ENCODE results near the gene TNFAIP8L1. TPM values are rescaled to one million over a fixed set of nuclear protein-coding genes. Genes with fewer than 3 reads are reported as not detected.

TNFAIP8L1 gene
- total RNA-seq, 1 donor from 2014 or later: 60.1 TPM

- H3K27me3 Mint-ChIP-seq (ENCODE audit: unreplicated experiment): peaks cover 14% of the 10 kb centered on the region
- DNase-seq (ENCODE audit: low spot score): no peak
- TF ChIP-seq, protein P1, sequence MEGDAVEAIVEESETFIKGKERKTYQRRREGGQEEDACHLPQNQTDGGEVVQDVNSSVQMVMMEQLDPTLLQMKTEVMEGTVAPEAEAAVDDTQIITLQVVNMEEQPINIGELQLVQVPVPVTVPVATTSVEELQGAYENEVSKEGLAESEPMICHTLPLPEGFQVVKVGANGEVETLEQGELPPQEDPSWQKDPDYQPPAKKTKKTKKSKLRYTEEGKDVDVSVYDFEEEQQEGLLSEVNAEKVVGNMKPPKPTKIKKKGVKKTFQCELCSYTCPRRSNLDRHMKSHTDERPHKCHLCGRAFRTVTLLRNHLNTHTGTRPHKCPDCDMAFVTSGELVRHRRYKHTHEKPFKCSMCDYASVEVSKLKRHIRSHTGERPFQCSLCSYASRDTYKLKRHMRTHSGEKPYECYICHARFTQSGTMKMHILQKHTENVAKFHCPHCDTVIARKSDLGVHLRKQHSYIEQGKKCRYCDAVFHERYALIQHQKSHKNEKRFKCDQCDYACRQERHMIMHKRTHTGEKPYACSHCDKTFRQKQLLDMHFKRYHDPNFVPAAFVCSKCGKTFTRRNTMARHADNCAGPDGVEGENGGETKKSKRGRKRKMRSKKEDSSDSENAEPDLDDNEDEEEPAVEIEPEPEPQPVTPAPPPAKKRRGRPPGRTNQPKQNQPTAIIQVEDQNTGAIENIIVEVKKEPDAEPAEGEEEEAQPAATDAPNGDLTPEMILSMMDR (IDR thresholded peaks at IDR 0.05; ENCODE audit: unreplicated experiment): no peak
- H3K36me3 Mint-ChIP-seq (ENCODE audit: low read depth, unreplicated experiment): peaks cover 41% of the 10 kb centered on the region
- no peak overlapping the region for H3K27ac Mint-ChIP-seq (ENCODE audit: unreplicated experiment)
- peak overlapping the region; percentile 63 for H3K4me3 Mint-ChIP-seq (ENCODE audit: unreplicated experiment)
- H3K9me3 Mint-ChIP-seq (ENCODE audit: unreplicated experiment): no peaks in the 10 kb centered on the region
- H3K4me1 Mint-ChIP-seq (ENCODE audit: unreplicated experiment): no peaks in the 10 kb centered on the region
These were observed 55.1 kb downstream of the TNFAIP8L1 start for GRCh38 chr19:4694211-4694987.

GRCh38 chr19:4695224-4695731 is 56.0 kb downstream of the TNFAIP8L1 start:
- no peak overlapping the region for H3K4me3 Mint-ChIP-seq (ENCODE audit: unreplicated experiment)
- DNase-seq (ENCODE audit: low spot score): no peak
- TF ChIP-seq, protein P1 (IDR thresholded peaks at IDR 0.05; ENCODE audit: unreplicated experiment): no peak
- no peak overlapping the region for H3K27ac Mint-ChIP-seq (ENCODE audit: unreplicated experiment)
- H3K4me1 Mint-ChIP-seq (ENCODE audit: unreplicated experiment): no peaks in the 10 kb centered on the region
- no peaks in the 10 kb centered on the region for H3K9me3 Mint-ChIP-seq (ENCODE audit: unreplicated experiment)
- H3K36me3 Mint-ChIP-seq (ENCODE audit: low read depth, unreplicated experiment): peaks cover 40% of the 10 kb centered on the region
- peaks cover 15% of the 10 kb centered on the region for H3K27me3 Mint-ChIP-seq (ENCODE audit: unreplicated experiment)

GRCh38 chr19:4697304-4697703 is 58.0 kb downstream of the TNFAIP8L1 start:
- no peaks in the 10 kb centered on the region for H3K9me3 Mint-ChIP-seq (ENCODE audit: unreplicated experiment)
- peaks cover 47% of the 10 kb centered on the region for H3K36me3 Mint-ChIP-seq (ENCODE audit: low read depth, unreplicated experiment)
- H3K27ac Mint-ChIP-seq (ENCODE audit: unreplicated experiment): no peak overlapping the region
- no peak overlapping the region for H3K4me3 Mint-ChIP-seq (ENCODE audit: unreplicated experiment)
- H3K4me1 Mint-ChIP-seq (ENCODE audit: unreplicated experiment): no peaks in the 10 kb centered on the region
- H3K27me3 Mint-ChIP-seq (ENCODE audit: unreplicated experiment): peaks cover 13% of the 10 kb centered on the region
- no peak for DNase-seq (ENCODE audit: low spot score)
- TF ChIP-seq, protein P1 (IDR thresholded peaks at IDR 0.05; ENCODE audit: unreplicated experiment): no peak

DNA sequence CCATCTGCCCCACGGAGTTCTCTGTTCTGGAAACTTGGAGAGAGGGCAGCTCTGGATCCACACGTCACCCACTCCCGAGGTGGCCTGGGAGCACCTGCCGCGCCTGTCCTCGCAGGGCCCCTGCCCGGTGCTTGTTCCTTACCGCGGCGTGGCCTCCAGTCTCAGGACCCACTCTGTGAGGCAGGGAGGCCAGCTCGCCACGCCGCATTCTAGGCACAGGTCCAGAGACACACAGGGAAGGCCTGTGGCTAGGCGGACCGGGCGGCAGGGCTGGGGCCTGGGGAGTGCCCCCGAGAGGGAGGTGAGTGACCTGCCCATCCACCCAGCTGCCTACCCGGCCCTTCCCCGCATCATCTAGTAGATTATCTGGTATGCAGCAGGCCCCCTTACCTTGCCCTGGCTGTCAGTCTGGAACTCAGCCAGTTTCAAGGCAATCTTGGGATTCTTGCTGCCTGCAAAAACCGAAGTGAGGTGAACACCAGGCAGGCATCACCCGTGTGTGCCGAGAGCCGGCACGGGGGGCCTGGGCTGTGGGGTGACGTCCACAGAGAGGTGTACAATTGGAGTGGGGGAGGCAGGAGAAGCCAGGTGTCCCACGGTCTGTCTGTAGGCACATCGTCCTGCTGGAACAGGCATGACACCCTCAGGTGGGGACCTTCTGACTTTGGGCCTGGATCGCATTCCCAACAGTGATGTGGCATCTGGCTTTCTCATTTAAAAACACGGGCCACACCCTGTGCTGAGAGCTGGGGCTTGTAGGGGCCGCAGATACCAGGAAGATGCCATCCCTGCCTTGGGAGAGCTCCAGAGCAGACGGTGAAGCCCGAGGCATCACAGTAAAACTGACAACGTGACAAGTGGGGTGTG is 60.7 kb downstream of the TNFAIP8L1 start:
- Mint-ChIP-seq H3K9me3 (ENCODE audit: unreplicated experiment) (no peaks in the 10 kb centered on the region), H3K36me3 (ENCODE audit: low read depth, unreplicated experiment) (peaks cover 34% of the 10 kb centered on the region), H3K4me3 (ENCODE audit: unreplicated experiment) (no peak overlapping the region), H3K4me1 (ENCODE audit: unreplicated experiment) (no peaks in the 10 kb centered on the region), H3K27me3 (ENCODE audit: unreplicated experiment) (peaks cover 6% of the 10 kb centered on the region), H3K27ac (ENCODE audit: unreplicated experiment) (no peak overlapping the region)
- no peak for DNase-seq (ENCODE audit: low spot score)
- TF ChIP-seq, protein P1 (IDR thresholded peaks at IDR 0.05; ENCODE audit: unreplicated experiment): no peak

Data from endothelial cell (in vitro differentiated cells).